T-helper 1 cell treated with Interleukin-12 subunit alpha and Interleukin-12 subunit beta and Interleukin-4 antibody, amounts not matched to agents 30 μg/mL and 1 μg/mL, for 36 hours (primary cell): ENCODE measurements around the gene SP9.
A peak's percentile ranks its signal among the peaks of the same experiment; 100 is the strongest.

Experiments
- H3K27ac Mint-ChIP-seq: one replicate; pipeline ENCODE4 v1.8.0; 2021; ENCODE audit warnings: mild to moderate bottlenecking, mixed read lengths
- H3K27me3 Mint-ChIP-seq: one replicate; pipeline ENCODE4 v1.8.0; 2021; ENCODE audit warnings: low read depth, mixed read lengths
- H3K36me3 Mint-ChIP-seq: one replicate; pipeline ENCODE4 v1.8.0; 2021; ENCODE audit warnings: low read depth, mixed read lengths
- H3K4me1 Mint-ChIP-seq: one replicate; pipeline ENCODE4 v1.8.0; 2021; ENCODE audit warnings: low read depth, mixed read lengths
- H3K4me3 Mint-ChIP-seq: one replicate; pipeline ENCODE4 v1.8.0; 2021; ENCODE audit warnings: mild to moderate bottlenecking, moderate library complexity, mixed read lengths
- H3K9me3 Mint-ChIP-seq: one replicate; pipeline ENCODE4 v1.8.0; 2021; ENCODE audit warnings: mixed read lengths

Gene SP9

DNA sequence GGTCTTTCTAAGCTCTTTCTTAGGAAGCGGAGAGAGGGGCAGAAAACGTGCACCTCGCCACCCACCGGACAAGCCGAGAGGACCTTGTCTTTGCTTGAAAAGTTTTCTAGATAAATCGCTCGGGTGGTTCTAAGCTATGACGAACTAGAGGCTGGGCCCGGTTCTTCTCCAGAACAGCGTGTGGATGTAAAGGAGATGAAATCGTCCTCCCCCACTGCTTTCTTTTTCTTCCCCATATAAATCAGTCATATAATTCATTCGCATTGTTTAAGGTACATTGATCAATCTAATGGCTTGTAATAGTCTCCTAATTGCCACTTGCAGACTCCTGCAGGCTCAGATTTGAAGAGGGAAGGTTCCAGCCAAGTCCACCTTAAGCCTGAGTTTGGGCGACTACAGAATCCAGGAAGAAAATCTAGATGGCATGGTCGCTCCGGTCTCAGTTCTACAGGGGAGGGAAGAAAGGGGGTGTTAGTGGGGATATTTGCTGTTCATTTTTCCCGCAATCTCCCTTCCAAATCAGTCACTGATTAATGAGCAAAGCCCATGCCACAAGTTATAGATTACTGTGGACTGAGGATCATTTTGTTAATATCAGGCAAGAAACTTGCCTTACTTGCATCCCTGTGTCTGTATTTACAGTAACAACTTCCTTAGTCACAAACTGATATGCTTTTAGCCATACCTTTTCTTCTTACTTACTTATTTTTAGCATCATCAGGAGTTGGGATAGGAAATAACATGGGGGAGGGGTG, 5.6 kb upstream of the SP9 start:
- peaks cover 30% of the 10 kb centered on the region for H3K4me1 Mint-ChIP-seq
- no peaks in the 10 kb centered on the region for H3K9me3 Mint-ChIP-seq
- no peak overlapping the region for H3K4me3 Mint-ChIP-seq
- no peak overlapping the region for H3K27ac Mint-ChIP-seq
- peaks cover 4% of the 10 kb centered on the region for H3K36me3 Mint-ChIP-seq
- peaks cover 93% of the 10 kb centered on the region for H3K27me3 Mint-ChIP-seq

DNA sequence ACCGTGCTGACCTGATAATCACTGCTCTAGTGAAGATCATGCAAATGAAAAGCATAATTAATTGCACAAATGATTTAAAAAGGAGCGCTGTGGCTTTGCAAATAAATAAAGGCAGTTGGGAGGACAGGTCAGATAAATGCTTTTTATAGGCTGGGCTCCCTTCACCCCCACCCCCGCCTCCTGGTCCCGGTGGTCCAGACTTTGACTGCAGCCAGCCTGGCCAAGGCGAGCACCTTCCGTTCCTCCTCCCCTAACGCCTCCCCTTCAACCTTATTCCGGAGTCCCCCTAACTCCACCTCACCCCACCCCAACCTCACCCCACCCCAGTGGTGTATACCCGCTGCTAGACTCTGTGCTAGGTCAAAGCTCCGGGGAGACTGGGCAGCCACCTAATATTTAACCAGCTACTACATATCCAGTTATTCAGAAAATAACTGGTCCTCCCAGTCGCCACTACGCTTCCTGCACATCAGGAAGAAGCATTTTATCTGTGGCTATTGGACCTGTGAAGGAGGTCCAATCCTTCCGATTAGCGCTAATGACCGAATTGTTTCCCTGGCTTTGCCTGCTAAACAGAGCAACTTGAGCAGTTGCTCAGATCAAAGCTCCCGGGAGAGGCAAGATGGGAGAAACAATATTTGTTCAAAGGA, 3.7 kb upstream of the SP9 start:
- Mint-ChIP-seq H3K9me3 (no peaks in the 10 kb centered on the region), H3K4me1 (peaks cover 35% of the 10 kb centered on the region), H3K27ac (no peak overlapping the region), H3K4me3 (no peak overlapping the region), H3K36me3 (peaks cover 4% of the 10 kb centered on the region), H3K27me3 (peaks cover 91% of the 10 kb centered on the region)

DNA sequence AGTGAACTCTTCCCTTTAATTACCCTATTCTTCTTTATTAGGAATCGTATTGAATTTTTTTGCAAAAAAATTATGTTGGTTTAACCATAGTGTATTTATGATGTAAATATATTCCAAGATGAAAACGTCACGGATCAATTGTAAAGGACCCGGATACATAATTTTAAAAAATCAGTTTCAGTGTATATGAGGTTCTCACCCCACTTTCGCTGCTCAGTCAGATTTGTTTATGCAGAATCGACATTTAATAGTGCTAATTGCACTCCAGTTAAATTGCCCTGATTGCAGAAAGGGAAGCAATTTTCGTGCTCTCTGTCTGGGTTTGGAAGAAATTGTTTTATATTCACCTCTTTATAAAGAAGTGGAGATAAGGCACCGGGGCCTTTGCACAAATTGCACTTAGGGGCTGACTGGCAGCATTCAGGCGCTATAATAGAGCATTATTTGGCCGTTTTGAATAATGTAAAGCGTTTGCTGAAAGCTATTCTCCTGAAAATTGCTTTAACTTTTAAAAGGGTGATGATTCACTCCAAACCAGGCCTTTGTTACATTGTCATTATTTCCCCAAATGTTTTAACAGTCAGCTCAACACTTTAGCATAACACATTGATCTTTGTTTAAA, 3.0 kb upstream of the SP9 start:
- no peak overlapping the region for H3K4me3 Mint-ChIP-seq
- peaks cover 34% of the 10 kb centered on the region for H3K4me1 Mint-ChIP-seq
- no peak overlapping the region for H3K27ac Mint-ChIP-seq
- H3K27me3 Mint-ChIP-seq, result peaks cover 87% of the 10 kb centered on the region
- no peaks in the 10 kb centered on the region for H3K9me3 Mint-ChIP-seq
- peaks cover 4% of the 10 kb centered on the region for H3K36me3 Mint-ChIP-seq

DNA sequence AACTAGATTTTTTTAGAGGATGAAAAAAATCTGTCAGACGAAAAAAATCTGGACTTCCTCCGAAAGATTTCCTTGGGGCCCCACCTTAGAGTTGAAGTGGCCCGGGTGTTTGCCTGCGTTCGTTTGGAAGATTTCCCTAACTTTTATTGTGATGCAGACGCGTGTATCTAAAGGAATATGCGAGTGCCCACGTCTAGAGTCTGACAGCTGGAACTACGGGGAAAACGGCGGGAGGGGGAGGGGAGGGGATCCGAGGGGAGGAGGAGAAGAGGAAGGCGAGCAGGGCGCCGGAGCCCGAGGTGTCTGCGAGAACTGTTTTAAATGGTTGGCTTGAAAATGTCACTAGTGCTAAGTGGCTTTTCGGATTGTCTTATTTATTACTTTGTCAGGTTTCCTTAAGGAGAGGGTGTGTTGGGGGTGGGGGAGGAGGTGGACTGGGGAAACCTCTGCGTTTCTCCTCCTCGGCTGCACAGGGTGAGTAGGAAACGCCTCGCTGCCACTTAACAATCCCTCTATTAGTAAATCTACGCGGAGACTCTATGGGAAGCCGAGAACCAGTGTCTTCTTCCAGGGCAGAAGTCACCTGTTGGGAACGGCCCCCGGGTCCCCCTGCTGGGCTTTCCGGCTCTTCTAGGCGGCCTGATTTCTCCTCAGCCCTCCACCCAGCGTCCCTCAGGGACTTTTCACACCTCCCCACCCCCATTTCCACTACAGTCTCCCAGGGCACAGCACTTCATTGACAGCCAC, 2.4 kb upstream of the SP9 start:
- Mint-ChIP-seq H3K9me3 (no peaks in the 10 kb centered on the region), H3K27ac (peak overlapping the region; percentile 72), H3K4me1 (peaks cover 28% of the 10 kb centered on the region)

DNA sequence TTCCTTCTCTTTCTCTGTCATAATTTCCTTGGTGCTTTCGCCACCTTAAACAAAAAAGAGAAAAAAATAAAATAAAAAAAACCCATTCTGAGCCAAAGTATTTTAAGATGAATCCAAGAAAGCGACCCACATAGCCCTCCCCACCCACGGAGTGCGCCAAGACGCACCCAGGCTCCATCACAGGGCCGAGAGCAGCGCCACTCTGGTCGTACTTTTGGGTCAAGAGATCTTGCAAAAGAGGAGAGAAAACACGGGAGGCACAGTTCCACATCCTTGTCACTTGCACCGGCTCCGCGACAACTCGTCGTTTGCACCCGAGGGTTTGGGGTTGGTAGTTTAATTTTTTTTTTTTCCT, 1.8 kb upstream of the SP9 start:
- Mint-ChIP-seq H3K36me3 (peaks cover 3% of the 10 kb centered on the region), H3K4me3 (no peak overlapping the region), H3K27ac (peak overlapping the region; percentile 72), H3K4me1 (peaks cover 27% of the 10 kb centered on the region), H3K9me3 (no peaks in the 10 kb centered on the region), H3K27me3 (peaks cover 81% of the 10 kb centered on the region)

More for the DNA sequence above, 2.4 kb upstream of the SP9 start:
- peaks cover 81% of the 10 kb centered on the region for H3K27me3 Mint-ChIP-seq
- no peak overlapping the region for H3K4me3 Mint-ChIP-seq
- peaks cover 2% of the 10 kb centered on the region for H3K36me3 Mint-ChIP-seq

DNA sequence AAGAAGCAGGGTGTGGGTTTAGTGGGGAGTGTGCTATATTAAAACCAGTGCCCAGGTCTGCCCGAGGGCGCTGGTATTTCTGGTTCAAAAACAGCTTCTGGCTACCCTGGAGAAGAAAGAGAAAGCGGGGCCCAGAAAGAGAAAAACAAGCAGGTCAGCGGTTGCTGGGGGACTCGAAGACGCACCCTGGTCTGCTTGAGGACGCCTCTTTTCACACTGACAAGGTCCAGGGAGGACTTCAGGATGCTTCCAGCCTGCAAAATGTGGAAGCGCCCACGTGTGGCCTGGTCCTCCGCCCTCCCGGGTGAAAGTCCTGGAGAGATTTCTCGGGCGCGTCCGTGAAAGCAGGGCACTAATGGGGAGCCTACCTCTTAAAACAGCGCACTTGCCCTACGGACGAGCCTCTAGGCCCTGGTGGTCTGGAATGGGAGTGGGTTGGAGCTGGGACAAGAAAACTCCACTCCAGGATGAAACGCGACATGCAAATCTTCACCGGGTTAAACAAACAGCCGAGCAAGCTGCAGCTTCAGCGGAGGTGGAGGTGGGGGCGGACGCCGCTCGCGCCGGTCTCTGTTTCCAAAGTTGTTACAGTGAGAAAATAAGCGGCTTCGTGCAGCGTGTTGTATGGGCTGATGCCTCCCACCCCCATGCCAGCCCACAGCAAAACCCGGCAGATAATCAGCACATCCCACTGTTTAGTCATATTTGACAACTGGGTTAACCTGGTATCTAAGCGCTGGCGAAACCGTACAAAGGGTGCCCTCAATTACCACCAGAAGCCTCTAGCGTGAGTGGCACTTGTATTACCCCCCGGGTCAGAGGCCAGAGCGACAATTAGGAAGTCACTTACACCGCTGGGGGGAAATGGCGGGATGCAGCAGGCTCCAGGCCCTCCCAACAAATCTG, 1.1 kb upstream of the SP9 start:
- H3K27ac Mint-ChIP-seq, result peak overlapping the region; percentile 72
- H3K4me1 Mint-ChIP-seq, result peaks cover 27% of the 10 kb centered on the region
- H3K4me3 Mint-ChIP-seq, result peak overlapping the region; percentile 31
- H3K36me3 Mint-ChIP-seq, result peaks cover 3% of the 10 kb centered on the region
- H3K27me3 Mint-ChIP-seq, result peaks cover 81% of the 10 kb centered on the region
- H3K9me3 Mint-ChIP-seq, result no peaks in the 10 kb centered on the region

DNA sequence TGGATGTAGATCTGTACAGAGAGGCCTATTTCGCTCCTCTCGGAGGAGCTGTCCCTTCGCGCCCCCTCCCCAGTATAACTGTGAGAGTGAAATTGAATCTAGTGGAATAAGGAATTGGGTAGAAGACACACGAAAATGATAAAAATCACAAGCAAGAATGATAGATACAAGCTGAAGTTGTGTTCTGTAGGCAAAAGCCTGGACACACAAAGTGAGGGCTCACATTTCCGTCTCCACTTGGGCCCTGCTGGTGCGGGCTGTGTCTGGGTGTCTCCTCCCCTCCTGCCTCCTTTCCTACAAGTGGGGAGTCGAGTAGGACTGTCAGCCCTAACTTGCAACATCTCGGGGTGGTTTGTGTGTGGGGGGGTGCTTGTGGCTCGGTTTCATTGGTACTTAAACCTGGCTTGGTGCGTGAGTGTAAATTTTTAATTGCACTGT, 457 bp upstream of the SP9 start:
- peak overlapping the region; percentile 55 for H3K27ac Mint-ChIP-seq
- peaks cover 24% of the 10 kb centered on the region for H3K4me1 Mint-ChIP-seq
- peaks cover 81% of the 10 kb centered on the region for H3K27me3 Mint-ChIP-seq
- peak overlapping the region; percentile 21 for H3K4me3 Mint-ChIP-seq
- H3K36me3 Mint-ChIP-seq, result peaks cover 3% of the 10 kb centered on the region
- no peaks in the 10 kb centered on the region for H3K9me3 Mint-ChIP-seq

DNA sequence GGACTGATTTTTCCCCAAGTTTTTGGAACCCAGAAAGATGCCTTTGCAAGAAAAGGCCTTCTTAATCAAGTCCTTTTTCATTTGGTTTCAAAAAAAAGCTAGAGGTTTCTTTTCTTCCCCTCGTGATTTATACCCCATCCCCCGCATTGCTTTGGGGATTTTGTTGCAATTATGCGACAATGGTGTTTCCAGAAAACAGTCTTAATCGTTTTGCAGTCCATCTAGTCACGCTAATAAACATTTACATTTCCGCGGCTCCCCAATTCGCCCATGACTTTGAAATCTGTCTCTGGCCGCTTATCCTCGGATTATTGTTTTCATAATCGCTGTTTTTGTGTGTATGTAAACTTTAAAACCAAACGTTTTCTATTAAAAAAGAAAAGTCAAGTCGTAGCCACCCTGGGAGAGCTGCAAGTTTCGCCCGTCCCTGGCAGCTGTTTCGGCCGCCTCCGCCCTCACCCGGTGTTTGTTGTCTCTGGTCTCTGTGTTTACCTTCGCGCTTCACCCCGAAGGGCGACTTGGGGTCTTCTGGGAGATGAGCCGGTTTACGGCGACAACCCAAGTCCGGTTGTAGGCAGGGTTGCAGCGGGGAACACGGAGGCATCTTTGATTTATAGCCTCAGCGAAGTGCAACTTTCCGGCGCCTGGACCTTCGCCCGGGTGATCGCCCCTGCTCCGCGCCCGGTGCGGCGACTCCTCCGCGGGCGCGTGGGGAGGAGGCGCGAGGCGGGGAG, 667 bp downstream of the SP9 start:
- peak overlapping the region; percentile 66 for H3K4me3 Mint-ChIP-seq
- H3K27ac Mint-ChIP-seq, result peak overlapping the region; percentile 72
- peaks cover 3% of the 10 kb centered on the region for H3K36me3 Mint-ChIP-seq
- no peaks in the 10 kb centered on the region for H3K9me3 Mint-ChIP-seq
- peaks cover 79% of the 10 kb centered on the region for H3K27me3 Mint-ChIP-seq
- peaks cover 24% of the 10 kb centered on the region for H3K4me1 Mint-ChIP-seq

DNA sequence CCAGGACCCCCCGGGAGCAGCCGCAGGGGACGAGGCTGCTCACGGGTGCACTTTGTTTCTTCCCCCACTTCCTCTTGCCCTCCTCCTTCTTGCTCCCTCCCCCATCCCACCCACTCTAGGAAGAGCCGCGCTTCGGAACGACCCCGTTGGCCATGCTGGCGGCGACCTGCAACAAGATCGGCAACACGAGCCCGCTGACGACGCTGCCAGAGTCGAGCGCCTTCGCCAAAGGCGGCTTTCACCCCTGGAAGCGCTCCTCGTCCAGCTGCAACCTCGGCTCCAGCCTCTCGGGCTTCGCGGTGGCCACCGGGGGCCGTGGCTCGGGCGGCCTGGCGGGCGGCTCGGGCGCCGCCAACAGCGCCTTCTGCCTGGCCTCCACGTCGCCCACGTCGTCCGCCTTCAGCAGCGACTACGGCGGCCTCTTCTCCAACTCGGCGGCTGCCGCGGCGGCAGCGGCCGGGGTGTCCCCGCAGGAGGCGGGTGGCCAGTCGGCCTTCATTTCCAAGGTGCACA, 1.3 kb downstream of the SP9 start:
- Mint-ChIP-seq H3K36me3 (peaks cover 3% of the 10 kb centered on the region), H3K27me3 (peaks cover 75% of the 10 kb centered on the region), H3K4me3 (no peak overlapping the region), H3K4me1 (peaks cover 27% of the 10 kb centered on the region), H3K9me3 (no peaks in the 10 kb centered on the region), H3K27ac (no peak overlapping the region)

DNA sequence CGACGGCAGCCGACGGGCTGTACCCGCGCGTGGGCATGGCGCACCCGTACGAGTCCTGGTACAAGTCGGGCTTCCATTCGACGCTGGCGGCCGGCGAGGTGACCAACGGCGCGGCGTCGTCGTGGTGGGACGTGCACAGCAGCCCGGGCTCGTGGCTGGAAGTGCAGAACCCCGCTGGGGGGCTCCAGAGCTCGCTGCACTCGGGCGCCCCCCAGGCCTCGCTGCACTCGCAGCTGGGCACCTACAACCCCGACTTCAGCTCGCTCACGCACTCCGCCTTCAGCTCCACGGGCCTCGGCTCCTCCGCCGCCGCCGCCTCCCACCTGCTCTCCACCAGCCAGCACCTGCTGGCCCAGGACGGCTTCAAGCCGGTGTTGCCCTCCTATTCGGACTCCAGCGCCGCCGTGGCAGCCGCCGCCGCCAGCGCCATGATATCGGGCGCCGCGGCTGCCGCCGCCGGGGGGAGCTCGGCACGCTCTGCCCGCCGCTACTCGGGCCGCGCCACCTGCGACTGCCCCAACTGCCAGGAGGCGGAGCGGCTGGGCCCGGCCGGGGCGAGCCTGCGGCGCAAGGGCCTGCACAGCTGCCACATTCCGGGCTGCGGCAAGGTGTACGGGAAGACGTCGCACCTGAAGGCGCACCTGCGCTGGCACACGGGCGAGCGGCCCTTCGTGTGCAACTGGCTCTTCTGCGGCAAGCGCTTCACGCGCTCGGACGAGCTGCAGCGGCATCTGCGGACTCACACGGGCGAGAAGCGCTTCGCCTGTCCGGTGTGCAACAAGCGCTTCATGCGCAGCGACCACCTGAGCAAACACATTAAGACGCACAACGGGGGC, 2.0 kb downstream of the SP9 start:
- peaks cover 32% of the 10 kb centered on the region for H3K4me1 Mint-ChIP-seq
- H3K36me3 Mint-ChIP-seq, result peaks cover 6% of the 10 kb centered on the region
- H3K4me3 Mint-ChIP-seq, result peak overlapping the region; percentile 63
- no peaks in the 10 kb centered on the region for H3K9me3 Mint-ChIP-seq
- peaks cover 75% of the 10 kb centered on the region for H3K27me3 Mint-ChIP-seq
- H3K27ac Mint-ChIP-seq, result peak overlapping the region; percentile 70

DNA sequence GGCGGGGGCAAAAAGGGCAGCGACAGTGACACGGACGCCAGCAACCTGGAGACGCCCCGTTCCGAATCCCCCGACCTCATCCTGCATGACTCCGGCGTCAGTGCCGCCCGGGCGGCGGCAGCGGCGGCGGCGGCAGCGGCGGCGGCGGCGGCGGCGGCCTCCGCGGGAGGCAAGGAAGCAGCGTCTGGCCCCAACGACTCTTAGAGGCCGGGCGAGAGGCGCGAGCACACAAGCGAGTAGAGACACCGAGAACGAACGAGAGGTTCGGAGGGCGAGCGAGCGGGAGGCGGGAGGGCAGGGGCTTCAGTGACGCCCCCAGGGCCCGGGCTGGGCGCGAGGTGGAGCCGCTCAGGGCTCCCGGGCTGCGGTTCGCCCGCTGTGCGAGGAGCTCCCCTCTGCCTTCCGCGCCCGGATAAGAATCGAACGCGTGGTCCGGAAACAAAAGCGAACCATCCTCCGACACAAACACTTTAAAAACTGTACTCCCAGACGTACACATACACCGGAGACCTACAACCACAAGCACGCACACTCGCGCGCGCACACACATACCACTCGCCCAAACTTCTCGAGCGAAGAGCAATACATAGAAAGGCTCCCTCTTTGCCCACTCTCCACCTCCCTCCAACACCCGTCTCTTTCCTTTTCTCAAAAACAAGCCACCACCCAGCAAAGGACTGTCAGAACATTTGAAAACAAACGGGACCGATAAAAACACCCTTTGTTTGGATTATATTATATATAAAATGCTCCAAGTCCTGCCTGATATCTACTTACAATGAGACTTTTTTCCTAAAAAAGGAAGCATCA, 2.8 kb downstream of the SP9 start:
- H3K4me3 Mint-ChIP-seq, result peak overlapping the region; percentile 63
- H3K27me3 Mint-ChIP-seq, result peaks cover 74% of the 10 kb centered on the region
- no peaks in the 10 kb centered on the region for H3K9me3 Mint-ChIP-seq
- peaks cover 28% of the 10 kb centered on the region for H3K4me1 Mint-ChIP-seq
- H3K27ac Mint-ChIP-seq, result peak overlapping the region; percentile 70
- H3K36me3 Mint-ChIP-seq, result peaks cover 6% of the 10 kb centered on the region

DNA sequence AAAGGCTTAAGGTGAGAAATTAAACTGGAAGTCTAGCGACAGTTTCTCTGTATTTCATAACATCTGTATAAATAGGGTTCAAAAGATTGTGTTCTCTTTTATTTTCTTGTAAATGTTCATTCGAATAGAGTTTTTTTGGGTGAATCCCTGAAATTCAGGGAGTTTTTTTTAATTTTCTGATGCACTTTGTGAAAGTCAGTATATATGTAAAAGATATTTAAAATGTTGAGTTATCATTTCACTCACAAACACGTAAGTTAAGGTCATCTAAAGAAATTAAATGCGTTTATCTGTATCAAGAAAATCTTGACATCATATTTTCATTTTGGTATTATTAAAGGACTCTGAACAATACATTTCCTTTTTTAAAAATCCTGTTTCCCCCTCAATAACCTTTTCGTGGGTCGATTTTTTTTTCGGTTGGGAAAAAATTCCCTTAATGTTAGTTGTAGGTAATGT, 3.4 kb downstream of the SP9 start:
- peaks cover 27% of the 10 kb centered on the region for H3K4me1 Mint-ChIP-seq
- peak overlapping the region; percentile 63 for H3K4me3 Mint-ChIP-seq
- H3K27me3 Mint-ChIP-seq, result peaks cover 74% of the 10 kb centered on the region
- peaks cover 5% of the 10 kb centered on the region for H3K36me3 Mint-ChIP-seq
- H3K9me3 Mint-ChIP-seq, result no peaks in the 10 kb centered on the region
- peak overlapping the region; percentile 70 for H3K27ac Mint-ChIP-seq
